Aorta (tissue), 5 donors: ENCODE data around the gene FAM114A1. TPM values are rescaled to one million over a fixed set of nuclear protein-coding genes. Genes with fewer than 3 reads are reported as not detected.

Source experiments
- ATAC-seq: fragments of 200-7000 bp; cut with Tn5 transposase; one replicate; pipeline ENCODE4 v1.9.1; 2022; ENCODE audit warnings: moderate library complexity; ENCODE audit not compliant: low FRiP score
- DNase-seq, 2 donors: peaks; one replicate each; pipeline ENCODE4 v3.0.0-alpha.2; 2020
- H3K27ac ChIP-seq, 2 donors: one replicate each; pipeline ENCODE4 v1.5.1; 2013; ENCODE audit warnings: low read length in 2 of 2, mild to moderate bottlenecking in 2 of 2, moderate library complexity in 2 of 2, control low read depth in 1 of 2, inconsistent platforms in 1 of 2, low read depth in 1 of 2
- H3K27me3 ChIP-seq, 2 donors: one replicate each; pipeline ENCODE4 v1.6.1; 2013; ENCODE audit warnings: control low read depth in 1 of 2, low read length in 1 of 2, mild to moderate bottlenecking in 1 of 2, moderate library complexity in 1 of 2; ENCODE audit not compliant: insufficient read depth in 2 of 2, control insufficient read depth in 1 of 2
- H3K36me3 ChIP-seq, 2 donors: one replicate each; pipeline ENCODE4 v1.6.1; 2013; ENCODE audit warnings: control low read depth in 1 of 2, low read length in 1 of 2, mild to moderate bottlenecking in 1 of 2; ENCODE audit not compliant: insufficient read depth in 2 of 2, control insufficient read depth in 1 of 2
- H3K4me1 ChIP-seq, 2 donors: one replicate each; pipeline ENCODE4 v1.6.1; 2013; ENCODE audit warnings: low read length in 2 of 2, control low read depth in 1 of 2, mild to moderate bottlenecking in 1 of 2, moderate library complexity in 1 of 2; ENCODE audit not compliant: insufficient read depth in 2 of 2, control insufficient read depth in 1 of 2
- H3K4me3 ChIP-seq, 2 donors: one replicate each; pipeline ENCODE4 v1.5.1; 2013; ENCODE audit warnings: low read length in 2 of 2, control low read depth in 1 of 2, mild to moderate bottlenecking in 1 of 2
- H3K9me3 ChIP-seq: one replicate; pipeline ENCODE4 v1.6.1; 2013; ENCODE audit warnings: mild to moderate bottlenecking, low read length; ENCODE audit not compliant: control insufficient read depth
- WGBS, 2 donors: extraction: QIAGEN DNeasy Blood & Tissue Kit; methylation state at CpG; one replicate each; pipeline ENCODE4 v1.1.7; 2013; 5-methylcytosine and 5-hydroxymethylcytosine counted together
- intact Hi-C, 2 donors: fragments of 100-400 bp; cut with DNase I; formaldehyde crosslinking; loops; one replicate each; pipeline versions ENCODE4 v1.14.2 to v1.15.0; 2022
- polyA plus RNA-seq, 2 donors: library from polyadenylated mRNA; stranded (reverse); fragments of 200-250 nt; gene quantifications; one replicate each; pipeline ENCODE4 v1.2.3, GENCODE V29; 2013
- total RNA-seq, 2 donors: library from RNA; stranded (reverse); fragmentation: NEBNext Ultra II Directional; extraction: Animal tissue kit (Norgen Biotek cat#: 25700); gene quantifications; one replicate each; pipeline ENCODE4 v1.2.1, GENCODE V29; 2021
- donor health status: healthy with polysubstance abuse.
- donor health status: Bipolar disorder and iron deficiency.
- donor health status: DM: no; HTN: no; CAD: no.
- donor health status: DM: no; HTN: no; CAD: no.
- donor health status: DM: yes; HTN: yes; CAD: no.

The FAM114A1 gene
- total and polyA plus RNA-seq, 4 donors = 49.6 to 123 (median 81.0) TPM

- WGBS, 2 donors = 82 to 83% methylated on average over 6 of the region's 6 CpGs
- Histone ChIP-seq H3K9me3 (no peaks in the 10 kb centered on the region), H3K36me3 (peaks cover 16 to 18% of the 10 kb centered on the region in 2 donors), H3K27me3 (no peaks in the 10 kb centered on the region), H3K4me3 (no peak overlapping the region), H3K27ac (no peak overlapping the region), H3K4me1 (no peaks in the 10 kb centered on the region)
- DNase-seq = no peak
- ATAC-seq = no peak
- intact Hi-C loops = no loop called here
These were observed 59.3 kb downstream of the FAM114A1 start for GRCh38 chr4:38926896-38927295.

GRCh38 chr4:38928568-38928967 lies 61.0 kb downstream of the FAM114A1 start:
- DNase-seq (no peak), ATAC-seq (no peak)
- Histone ChIP-seq H3K27me3 (no peaks in the 10 kb centered on the region), H3K9me3 (no peaks in the 10 kb centered on the region), H3K27ac (no peak overlapping the region), H3K36me3 (peaks cover 13 to 20% of the 10 kb centered on the region in 2 donors), H3K4me3 (no peak overlapping the region), H3K4me1 (no peaks in the 10 kb centered on the region)
- intact Hi-C loops = no loop called here
- WGBS, 2 donors = 71 to 76% methylated on average over 3 of the region's 3 CpGs

DNA sequence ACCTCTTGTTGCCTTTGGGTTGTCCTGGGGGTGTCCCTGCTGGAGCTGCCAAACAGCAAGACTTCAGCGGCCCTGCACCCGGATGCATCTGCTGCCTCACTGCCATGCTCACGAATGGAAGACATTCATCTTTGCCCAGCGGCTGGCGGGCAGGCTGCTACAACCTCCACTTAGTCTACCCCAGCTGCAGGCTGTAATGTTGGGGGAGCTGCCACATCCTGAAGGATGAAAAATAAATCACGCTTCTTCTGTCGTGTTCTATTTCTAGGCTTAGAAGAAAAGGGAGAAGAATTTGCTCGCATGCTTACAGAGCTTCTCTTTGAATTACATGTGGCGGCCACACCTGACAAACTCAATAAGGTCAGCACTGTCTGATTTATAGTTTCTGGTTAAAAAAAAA lies 61.4 kb downstream of the FAM114A1 start:
- Histone ChIP-seq H3K4me1 (no peaks in the 10 kb centered on the region), H3K27ac (no peak overlapping the region), H3K4me3 (no peak overlapping the region), H3K9me3 (no peaks in the 10 kb centered on the region), H3K27me3 (no peaks in the 10 kb centered on the region), H3K36me3 (peaks cover 11 to 21% of the 10 kb centered on the region in 2 donors)
- intact Hi-C loops = no loop called here
- ATAC-seq (no peak), DNase-seq (no peak)
- 60 to 65% methylated on average over 9 of the region's 9 CpGs for WGBS, 2 donors

DNA sequence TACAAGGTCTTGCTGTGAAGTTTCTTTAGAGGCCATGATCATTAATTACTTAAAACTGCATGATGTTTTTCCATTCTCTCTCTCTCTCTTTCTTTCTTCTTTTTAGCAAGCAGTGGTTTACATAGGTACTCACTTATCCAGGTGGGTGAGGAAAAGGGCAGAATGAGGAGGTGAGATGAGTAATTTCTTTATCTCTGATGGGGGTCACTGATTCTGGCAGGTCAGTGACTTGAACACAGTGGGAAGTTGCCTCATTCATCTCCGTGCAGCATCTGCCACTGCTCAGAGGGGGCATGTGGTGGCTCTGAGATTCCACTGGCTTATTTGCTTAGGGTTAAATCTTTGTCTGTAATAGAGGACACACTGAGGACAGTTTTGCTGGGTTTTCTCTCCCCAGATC lies 62.6 kb downstream of the FAM114A1 start:
- Histone ChIP-seq H3K27me3 (no peaks in the 10 kb centered on the region), H3K36me3 (peaks cover 13 to 21% of the 10 kb centered on the region in 2 donors), H3K27ac (no peak overlapping the region), H3K9me3 (no peaks in the 10 kb centered on the region), H3K4me1 (no peaks in the 10 kb centered on the region), H3K4me3 (no peak overlapping the region)
- ATAC-seq (no peak), DNase-seq (no peak)
- WGBS, 2 donors = 43 to 47% methylated on average over 1 of the region's 1 CpG
- intact Hi-C loops = loop anchor here in 1 of 2 donors (10.0 kb wide), 1 partner anchor 205 kb away; no protein-coding TSS in a partner anchor

DNA sequence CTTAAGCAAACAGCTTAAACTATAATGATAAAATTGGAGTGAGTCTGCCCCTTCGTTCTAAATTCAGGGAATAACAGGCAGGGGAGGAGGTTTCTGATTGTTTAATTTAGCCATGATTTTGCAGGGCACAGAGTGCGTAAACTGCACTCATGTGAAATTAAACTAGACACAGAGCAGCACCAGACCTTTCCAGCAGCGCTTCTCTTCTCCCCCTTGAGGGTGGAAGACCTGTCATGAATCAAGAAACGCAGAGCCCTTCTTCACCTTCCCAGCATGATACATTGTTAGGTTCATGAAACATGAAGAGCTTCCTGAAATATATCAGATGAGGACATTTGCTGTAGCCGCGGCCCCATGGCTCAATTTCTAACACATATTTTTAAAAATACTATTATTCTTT lies 63.1 kb downstream of the FAM114A1 start:
- DNase-seq (no peak), ATAC-seq (no peak)
- H3K4me1 ChIP-seq = no peaks in the 10 kb centered on the region
- H3K27me3 ChIP-seq = no peaks in the 10 kb centered on the region
- H3K36me3 ChIP-seq = peaks cover 13 to 22% of the 10 kb centered on the region in 2 donors
- H3K9me3 ChIP-seq = no peaks in the 10 kb centered on the region
- intact Hi-C loops = loop anchor here in 1 of 2 donors (10.0 kb wide), 1 partner anchor 204 kb away; no protein-coding TSS in a partner anchor
- H3K27ac ChIP-seq = no peak overlapping the region
- H3K4me3 ChIP-seq = no peak overlapping the region
- WGBS, 2 donors = 66 to 70% methylated on average over 6 of the region's 6 CpGs

DNA sequence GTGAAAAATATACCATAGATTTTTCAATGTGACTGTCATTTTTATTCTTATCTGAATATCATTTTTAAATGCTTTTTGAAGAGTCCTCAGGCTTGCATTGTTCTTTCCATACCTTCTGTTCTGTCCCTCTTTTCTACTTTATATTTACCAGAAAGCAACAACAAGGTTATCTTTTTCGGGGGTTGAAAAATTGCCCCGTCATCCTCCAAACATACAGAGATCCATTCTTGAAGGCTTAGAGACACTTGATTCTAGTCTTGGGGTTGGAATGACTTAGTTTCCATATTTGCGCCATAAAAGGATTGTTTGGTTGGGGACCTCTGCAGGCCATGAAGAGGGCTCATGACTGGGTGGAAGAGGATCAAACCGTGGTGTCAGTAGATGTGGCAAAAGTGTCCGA lies 63.5 kb downstream of the FAM114A1 start:
- Histone ChIP-seq H3K27me3 (no peaks in the 10 kb centered on the region), H3K4me3 (no peak overlapping the region), H3K9me3 (no peaks in the 10 kb centered on the region), H3K36me3 (peaks cover 13 to 23% of the 10 kb centered on the region in 2 donors), H3K4me1 (no peaks in the 10 kb centered on the region), H3K27ac (no peak overlapping the region)
- ATAC-seq (no peak), DNase-seq (no peak)
- 84 to 91% methylated on average over 5 of the region's 5 CpGs for WGBS, 2 donors
- intact Hi-C loops = loop anchor here in 1 of 2 donors (10.0 kb wide), 1 partner anchor 204 kb away; no protein-coding TSS in a partner anchor

DNA sequence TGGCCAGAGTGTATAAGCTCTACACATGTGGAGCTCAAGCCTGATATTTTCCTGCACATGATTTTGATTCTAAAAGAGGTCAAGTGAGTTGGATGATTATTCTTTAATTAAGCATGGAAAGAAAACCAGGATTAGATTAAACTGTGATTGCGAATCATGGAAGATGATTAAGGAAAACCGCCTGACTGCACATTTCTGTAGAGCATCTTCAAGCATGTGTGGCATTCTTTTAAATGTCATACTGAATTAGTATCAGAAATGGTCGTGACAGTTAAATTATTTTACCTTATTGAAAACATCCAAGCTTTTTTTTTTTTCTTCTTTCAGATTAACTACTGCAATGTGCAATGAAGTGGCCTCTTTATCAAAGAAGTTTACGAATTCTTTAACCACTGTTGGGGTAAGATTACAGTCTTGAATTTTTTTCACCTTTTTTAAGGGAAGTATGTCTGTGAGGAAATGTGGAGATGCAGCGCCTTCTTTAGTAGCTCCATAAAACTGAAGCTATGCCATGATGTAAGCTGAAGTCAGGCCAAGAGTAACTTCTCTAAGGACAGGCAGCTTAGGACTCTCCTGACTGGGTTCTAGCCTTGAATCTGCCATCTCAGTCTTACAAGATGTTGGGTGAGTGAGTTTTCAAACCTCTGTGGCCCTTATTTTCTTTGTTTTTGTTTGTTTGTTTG lies 67.9 kb downstream of the FAM114A1 start:
- Histone ChIP-seq H3K36me3 (peaks cover 13 to 23% of the 10 kb centered on the region in 2 donors), H3K4me1 (no peaks in the 10 kb centered on the region), H3K9me3 (no peaks in the 10 kb centered on the region), H3K27me3 (no peaks in the 10 kb centered on the region), H3K4me3 (no peak overlapping the region), H3K27ac (no peak overlapping the region)
- intact Hi-C loops = loop anchor here in 1 of 2 donors (10.0 kb wide), 1 partner anchor 199 kb away; no protein-coding TSS in a partner anchor
- no peak for ATAC-seq
- no peak for DNase-seq
- 83 to 90% methylated on average over 5 of the region's 5 CpGs for WGBS, 2 donors

- intact Hi-C loops = loop anchor here in 1 of 2 donors (10.0 kb wide), 1 partner anchor 196 kb away; no protein-coding TSS in a partner anchor
- Histone ChIP-seq H3K27ac (no peak overlapping the region), H3K27me3 (no peaks in the 10 kb centered on the region), H3K9me3 (no peaks in the 10 kb centered on the region), H3K36me3 (peaks cover 20 to 26% of the 10 kb centered on the region in 2 donors), H3K4me1 (no peaks in the 10 kb centered on the region), H3K4me3 (no peak overlapping the region)
- 96% methylated on average over 1 of the region's 1 CpG for WGBS, 2 donors
- ATAC-seq (no peak), DNase-seq (no peak)
These were observed 71.6 kb downstream of the FAM114A1 start for GRCh38 chr4:38939165-38939564.

GRCh38 chr4:38940476-38940875 lies 72.9 kb downstream of the FAM114A1 start:
- intact Hi-C loops = no loop called here
- Histone ChIP-seq H3K4me3 (no peak overlapping the region), H3K36me3 (peaks cover 23 to 25% of the 10 kb centered on the region in 2 donors), H3K4me1 (no peaks in the 10 kb centered on the region), H3K27ac (no peak overlapping the region), H3K9me3 (no peaks in the 10 kb centered on the region), H3K27me3 (no peaks in the 10 kb centered on the region)
- WGBS, 2 donors = 90 to 91% methylated on average over 3 of the region's 3 CpGs
- DNase-seq (no peak), ATAC-seq (no peak)
